Measurements from ENCODE around the gene SERPINA5.

DNA sequence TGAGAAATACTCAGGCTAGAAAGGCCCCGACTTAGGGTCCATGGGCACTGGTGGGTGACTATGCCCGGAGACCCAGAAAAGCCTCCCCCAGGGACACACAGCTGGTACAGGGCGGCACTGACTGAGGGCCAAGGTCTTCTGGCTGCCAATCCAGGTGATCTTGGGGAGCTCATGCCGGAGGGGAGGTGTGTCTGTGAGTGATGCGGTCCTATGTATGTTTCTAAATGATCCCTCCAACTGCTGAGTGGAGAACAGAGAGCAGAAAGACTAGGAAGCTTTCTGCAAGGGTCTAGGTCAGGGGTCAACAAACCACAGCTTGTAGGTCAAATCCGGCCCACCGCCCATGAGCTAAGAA lies 19.6 kb upstream of the SERPINA5 start:
- TF ChIP-seq ZFP3 (CRISPR knock-in tag; IDR thresholded peaks at IDR 0.05) (no peak), RARB (CRISPR knock-in tag; IDR thresholded peaks at IDR 0.05) (no peak), OSR1 (CRISPR knock-in tag; IDR thresholded peaks at IDR 0.05) (no peak), TCF4 (CRISPR knock-in tag; IDR thresholded peaks at IDR 0.05; ENCODE audit: borderline replicate concordance) (no peak), ZC3H10 (CRISPR knock-in tag; IDR thresholded peaks at IDR 0.05) (no peak)
- TF ChIP-seq, protein P1, sequence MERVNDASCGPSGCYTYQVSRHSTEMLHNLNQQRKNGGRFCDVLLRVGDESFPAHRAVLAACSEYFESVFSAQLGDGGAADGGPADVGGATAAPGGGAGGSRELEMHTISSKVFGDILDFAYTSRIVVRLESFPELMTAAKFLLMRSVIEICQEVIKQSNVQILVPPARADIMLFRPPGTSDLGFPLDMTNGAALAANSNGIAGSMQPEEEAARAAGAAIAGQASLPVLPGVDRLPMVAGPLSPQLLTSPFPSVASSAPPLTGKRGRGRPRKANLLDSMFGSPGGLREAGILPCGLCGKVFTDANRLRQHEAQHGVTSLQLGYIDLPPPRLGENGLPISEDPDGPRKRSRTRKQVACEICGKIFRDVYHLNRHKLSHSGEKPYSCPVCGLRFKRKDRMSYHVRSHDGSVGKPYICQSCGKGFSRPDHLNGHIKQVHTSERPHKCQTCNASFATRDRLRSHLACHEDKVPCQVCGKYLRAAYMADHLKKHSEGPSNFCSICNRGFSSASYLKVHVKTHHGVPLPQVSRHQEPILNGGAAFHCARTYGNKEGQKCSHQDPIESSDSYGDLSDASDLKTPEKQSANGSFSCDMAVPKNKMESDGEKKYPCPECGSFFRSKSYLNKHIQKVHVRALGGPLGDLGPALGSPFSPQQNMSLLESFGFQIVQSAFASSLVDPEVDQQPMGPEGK (CRISPR knock-in tag; IDR thresholded peaks at IDR 0.05; ENCODE audit: borderline replicate concordance), result no peak
